Measurements from ENCODE around the gene TSEN15.

DNA sequence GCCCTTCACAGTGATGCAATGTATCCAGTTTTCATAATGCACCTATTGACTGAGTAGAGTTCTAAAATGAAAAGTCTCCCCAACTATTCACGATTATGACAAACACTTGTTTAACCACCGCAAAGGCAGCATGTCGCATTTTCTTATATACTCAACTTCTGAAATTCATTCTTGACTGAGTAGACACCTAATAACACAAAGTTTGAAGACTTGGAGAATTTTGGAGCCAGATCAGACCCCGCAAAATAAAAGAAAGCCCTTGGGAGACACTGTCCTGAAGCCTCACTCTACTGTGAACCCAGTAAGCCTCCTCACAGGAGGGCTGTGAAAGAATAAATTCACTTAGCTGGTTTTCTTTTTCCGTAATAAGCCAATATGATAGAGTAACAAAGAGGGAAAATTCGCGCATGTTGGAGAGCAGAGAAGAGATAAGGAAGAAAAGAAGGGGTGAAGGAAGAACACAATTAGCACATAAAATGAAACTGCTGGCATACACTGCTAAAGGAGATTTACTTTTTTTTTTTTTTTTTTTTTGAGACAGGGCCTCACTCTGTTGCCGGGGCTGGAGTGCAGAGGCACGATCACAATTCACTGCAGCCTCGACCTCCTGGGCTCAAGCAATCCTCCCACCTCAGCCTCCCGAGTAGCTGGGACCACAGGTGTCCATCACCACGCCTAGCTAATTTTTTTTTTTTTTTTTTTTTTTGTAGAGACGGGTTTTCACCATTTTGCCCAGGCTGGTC lies 13.5 kb upstream of the TSEN15 start:
- TF ChIP-seq RFX5 (IDR thresholded peaks at IDR 0.05; ENCODE audit: low read depth, low read length) = no peak
- no peak for TF ChIP-seq TAF1 (IDR thresholded peaks at IDR 0.05; ENCODE audit: borderline replicate concordance, low read depth, low read length)
- TF ChIP-seq TCF12 (IDR thresholded peaks at IDR 0.05; ENCODE audit: low read depth, low read length) = no peak
- TF ChIP-seq FOXM1 (IDR thresholded peaks at IDR 0.05; ENCODE audit: low read depth, low read length) = no peak
- TF ChIP-seq, protein P1, sequence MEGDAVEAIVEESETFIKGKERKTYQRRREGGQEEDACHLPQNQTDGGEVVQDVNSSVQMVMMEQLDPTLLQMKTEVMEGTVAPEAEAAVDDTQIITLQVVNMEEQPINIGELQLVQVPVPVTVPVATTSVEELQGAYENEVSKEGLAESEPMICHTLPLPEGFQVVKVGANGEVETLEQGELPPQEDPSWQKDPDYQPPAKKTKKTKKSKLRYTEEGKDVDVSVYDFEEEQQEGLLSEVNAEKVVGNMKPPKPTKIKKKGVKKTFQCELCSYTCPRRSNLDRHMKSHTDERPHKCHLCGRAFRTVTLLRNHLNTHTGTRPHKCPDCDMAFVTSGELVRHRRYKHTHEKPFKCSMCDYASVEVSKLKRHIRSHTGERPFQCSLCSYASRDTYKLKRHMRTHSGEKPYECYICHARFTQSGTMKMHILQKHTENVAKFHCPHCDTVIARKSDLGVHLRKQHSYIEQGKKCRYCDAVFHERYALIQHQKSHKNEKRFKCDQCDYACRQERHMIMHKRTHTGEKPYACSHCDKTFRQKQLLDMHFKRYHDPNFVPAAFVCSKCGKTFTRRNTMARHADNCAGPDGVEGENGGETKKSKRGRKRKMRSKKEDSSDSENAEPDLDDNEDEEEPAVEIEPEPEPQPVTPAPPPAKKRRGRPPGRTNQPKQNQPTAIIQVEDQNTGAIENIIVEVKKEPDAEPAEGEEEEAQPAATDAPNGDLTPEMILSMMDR (IDR thresholded peaks at IDR 0.05 in 2 of 3, conservative IDR thresholded peaks at IDR 0.05 in 1 of 3; ENCODE audit: control insufficient read depth in 2 of 3, extremely low read depth in 1 of 3, insufficient read depth in 1 of 3, low read depth in 3 of 3, low read length in 3 of 3) = no peak
- no peak for TF ChIP-seq POLR2A (IDR thresholded peaks at IDR 0.05; ENCODE audit: low read depth, low read length)
- TF ChIP-seq MXI1 (IDR thresholded peaks at IDR 0.05; ENCODE audit: low read depth, low read length) = no peak
- no peak for TF ChIP-seq SP1 (IDR thresholded peaks at IDR 0.05; ENCODE audit: low read depth, low read length)
- TF ChIP-seq EP300 (IDR thresholded peaks at IDR 0.05; ENCODE audit: borderline replicate concordance in 1 of 2, control insufficient read depth in 1 of 2, low read depth in 2 of 2, low read length in 2 of 2) = no peak
- TF ChIP-seq, protein P2, sequence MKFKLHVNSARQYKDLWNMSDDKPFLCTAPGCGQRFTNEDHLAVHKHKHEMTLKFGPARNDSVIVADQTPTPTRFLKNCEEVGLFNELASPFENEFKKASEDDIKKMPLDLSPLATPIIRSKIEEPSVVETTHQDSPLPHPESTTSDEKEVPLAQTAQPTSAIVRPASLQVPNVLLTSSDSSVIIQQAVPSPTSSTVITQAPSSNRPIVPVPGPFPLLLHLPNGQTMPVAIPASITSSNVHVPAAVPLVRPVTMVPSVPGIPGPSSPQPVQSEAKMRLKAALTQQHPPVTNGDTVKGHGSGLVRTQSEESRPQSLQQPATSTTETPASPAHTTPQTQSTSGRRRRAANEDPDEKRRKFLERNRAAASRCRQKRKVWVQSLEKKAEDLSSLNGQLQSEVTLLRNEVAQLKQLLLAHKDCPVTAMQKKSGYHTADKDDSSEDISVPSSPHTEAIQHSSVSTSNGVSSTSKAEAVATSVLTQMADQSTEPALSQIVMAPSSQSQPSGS (IDR thresholded peaks at IDR 0.05; ENCODE audit: low read length) = no peak
